ENCODE results near the gene MYO6. TPM values are rescaled to one million over a fixed set of nuclear protein-coding genes. Genes with fewer than 3 reads are reported as not detected.

Gene MYO6
- total and polyA plus RNA-seq, 2 of the 8 experiments (the other 6 are each of a cell fraction or from before 2014, with no cell fraction given): 8.3 to 21.9 TPM

- TF ChIP-seq, protein P1, sequence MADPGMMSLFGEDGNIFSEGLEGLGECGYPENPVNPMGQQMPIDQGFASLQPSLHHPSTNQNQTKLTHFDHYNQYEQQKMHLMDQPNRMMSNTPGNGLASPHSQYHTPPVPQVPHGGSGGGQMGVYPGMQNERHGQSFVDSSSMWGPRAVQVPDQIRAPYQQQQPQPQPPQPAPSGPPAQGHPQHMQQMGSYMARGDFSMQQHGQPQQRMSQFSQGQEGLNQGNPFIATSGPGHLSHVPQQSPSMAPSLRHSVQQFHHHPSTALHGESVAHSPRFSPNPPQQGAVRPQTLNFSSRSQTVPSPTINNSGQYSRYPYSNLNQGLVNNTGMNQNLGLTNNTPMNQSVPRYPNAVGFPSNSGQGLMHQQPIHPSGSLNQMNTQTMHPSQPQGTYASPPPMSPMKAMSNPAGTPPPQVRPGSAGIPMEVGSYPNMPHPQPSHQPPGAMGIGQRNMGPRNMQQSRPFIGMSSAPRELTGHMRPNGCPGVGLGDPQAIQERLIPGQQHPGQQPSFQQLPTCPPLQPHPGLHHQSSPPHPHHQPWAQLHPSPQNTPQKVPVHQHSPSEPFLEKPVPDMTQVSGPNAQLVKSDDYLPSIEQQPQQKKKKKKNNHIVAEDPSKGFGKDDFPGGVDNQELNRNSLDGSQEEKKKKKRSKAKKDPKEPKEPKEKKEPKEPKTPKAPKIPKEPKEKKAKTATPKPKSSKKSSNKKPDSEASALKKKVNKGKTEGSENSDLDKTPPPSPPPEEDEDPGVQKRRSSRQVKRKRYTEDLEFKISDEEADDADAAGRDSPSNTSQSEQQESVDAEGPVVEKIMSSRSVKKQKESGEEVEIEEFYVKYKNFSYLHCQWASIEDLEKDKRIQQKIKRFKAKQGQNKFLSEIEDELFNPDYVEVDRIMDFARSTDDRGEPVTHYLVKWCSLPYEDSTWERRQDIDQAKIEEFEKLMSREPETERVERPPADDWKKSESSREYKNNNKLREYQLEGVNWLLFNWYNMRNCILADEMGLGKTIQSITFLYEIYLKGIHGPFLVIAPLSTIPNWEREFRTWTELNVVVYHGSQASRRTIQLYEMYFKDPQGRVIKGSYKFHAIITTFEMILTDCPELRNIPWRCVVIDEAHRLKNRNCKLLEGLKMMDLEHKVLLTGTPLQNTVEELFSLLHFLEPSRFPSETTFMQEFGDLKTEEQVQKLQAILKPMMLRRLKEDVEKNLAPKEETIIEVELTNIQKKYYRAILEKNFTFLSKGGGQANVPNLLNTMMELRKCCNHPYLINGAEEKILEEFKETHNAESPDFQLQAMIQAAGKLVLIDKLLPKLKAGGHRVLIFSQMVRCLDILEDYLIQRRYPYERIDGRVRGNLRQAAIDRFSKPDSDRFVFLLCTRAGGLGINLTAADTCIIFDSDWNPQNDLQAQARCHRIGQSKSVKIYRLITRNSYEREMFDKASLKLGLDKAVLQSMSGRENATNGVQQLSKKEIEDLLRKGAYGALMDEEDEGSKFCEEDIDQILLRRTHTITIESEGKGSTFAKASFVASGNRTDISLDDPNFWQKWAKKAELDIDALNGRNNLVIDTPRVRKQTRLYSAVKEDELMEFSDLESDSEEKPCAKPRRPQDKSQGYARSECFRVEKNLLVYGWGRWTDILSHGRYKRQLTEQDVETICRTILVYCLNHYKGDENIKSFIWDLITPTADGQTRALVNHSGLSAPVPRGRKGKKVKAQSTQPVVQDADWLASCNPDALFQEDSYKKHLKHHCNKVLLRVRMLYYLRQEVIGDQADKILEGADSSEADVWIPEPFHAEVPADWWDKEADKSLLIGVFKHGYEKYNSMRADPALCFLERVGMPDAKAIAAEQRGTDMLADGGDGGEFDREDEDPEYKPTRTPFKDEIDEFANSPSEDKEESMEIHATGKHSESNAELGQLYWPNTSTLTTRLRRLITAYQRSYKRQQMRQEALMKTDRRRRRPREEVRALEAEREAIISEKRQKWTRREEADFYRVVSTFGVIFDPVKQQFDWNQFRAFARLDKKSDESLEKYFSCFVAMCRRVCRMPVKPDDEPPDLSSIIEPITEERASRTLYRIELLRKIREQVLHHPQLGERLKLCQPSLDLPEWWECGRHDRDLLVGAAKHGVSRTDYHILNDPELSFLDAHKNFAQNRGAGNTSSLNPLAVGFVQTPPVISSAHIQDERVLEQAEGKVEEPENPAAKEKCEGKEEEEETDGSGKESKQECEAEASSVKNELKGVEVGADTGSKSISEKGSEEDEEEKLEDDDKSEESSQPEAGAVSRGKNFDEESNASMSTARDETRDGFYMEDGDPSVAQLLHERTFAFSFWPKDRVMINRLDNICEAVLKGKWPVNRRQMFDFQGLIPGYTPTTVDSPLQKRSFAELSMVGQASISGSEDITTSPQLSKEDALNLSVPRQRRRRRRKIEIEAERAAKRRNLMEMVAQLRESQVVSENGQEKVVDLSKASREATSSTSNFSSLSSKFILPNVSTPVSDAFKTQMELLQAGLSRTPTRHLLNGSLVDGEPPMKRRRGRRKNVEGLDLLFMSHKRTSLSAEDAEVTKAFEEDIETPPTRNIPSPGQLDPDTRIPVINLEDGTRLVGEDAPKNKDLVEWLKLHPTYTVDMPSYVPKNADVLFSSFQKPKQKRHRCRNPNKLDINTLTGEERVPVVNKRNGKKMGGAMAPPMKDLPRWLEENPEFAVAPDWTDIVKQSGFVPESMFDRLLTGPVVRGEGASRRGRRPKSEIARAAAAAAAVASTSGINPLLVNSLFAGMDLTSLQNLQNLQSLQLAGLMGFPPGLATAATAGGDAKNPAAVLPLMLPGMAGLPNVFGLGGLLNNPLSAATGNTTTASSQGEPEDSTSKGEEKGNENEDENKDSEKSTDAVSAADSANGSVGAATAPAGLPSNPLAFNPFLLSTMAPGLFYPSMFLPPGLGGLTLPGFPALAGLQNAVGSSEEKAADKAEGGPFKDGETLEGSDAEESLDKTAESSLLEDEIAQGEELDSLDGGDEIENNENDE (IDR thresholded peaks at IDR 0.05; ENCODE audit: insufficient replicate concordance, low read length): no peak
- no peak for TF ChIP-seq BCL11A (IDR thresholded peaks at IDR 0.05; ENCODE audit: low read depth in 2 of 2, low read length in 2 of 2)
- TF ChIP-seq, protein P2, sequence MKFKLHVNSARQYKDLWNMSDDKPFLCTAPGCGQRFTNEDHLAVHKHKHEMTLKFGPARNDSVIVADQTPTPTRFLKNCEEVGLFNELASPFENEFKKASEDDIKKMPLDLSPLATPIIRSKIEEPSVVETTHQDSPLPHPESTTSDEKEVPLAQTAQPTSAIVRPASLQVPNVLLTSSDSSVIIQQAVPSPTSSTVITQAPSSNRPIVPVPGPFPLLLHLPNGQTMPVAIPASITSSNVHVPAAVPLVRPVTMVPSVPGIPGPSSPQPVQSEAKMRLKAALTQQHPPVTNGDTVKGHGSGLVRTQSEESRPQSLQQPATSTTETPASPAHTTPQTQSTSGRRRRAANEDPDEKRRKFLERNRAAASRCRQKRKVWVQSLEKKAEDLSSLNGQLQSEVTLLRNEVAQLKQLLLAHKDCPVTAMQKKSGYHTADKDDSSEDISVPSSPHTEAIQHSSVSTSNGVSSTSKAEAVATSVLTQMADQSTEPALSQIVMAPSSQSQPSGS (IDR thresholded peaks at IDR 0.05; ENCODE audit: low read length): no peak
- TF ChIP-seq ZNF274 (IDR thresholded peaks at IDR 0.05; ENCODE audit: borderline replicate concordance, extremely low read depth, low read length): no peak
- no peak for TF ChIP-seq SP1 (IDR thresholded peaks at IDR 0.05; ENCODE audit: low read depth, low read length)
- no peak for TF ChIP-seq SRF (IDR thresholded peaks at IDR 0.05; ENCODE audit: low read depth, low read length)
Observed at GRCh38 chr6:75743971-75744370, 5.1 kb upstream of the MYO6 start (continued).

All from H1 (cell line).